ENCODE data around the gene STPG2. TPM values are rescaled to one million over a fixed set of nuclear protein-coding genes. Genes with fewer than 3 reads are reported as not detected.

Gene STPG2
- total and polyA plus RNA-seq, 2 experiments from 2014 or later = 0.32 TPM; not detected in 1

DNA sequence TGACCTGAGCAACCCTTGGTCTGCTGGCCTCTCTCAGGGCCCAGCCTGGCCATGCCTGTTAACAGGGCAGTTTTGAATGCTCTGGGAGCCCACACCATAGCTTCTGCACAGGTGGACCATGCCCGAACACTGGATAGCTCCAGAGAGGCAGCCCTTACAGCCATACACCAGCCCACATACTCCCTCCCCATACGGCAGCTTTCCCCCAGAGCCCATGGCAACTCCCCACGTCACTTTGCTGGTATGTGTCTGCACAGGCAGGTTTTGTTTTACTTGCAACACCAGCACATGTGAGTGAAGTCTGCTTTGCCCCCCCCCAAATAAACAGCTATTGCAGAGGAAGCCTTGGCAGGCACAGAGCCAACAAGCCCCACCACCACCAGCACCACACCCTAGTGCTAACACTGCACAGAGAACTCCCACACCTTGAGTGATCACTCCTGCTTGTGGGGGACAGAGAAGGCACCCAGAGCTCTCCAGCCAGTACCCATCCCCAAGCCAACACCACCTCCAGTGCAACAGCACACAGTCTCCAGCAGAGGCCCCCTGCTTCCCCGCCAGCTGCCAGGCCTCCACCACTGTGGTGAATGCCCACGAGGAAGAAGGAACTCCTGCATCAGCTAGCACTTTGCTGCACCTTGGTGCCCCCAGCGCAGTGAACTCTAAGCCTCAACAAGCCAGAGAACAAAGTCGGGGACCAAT lies 87.3 kb downstream of the STPG2 start:
- H3K27ac ChIP-seq = no peak overlapping the region
- no peaks in the 10 kb centered on the region for H3K9me3 ChIP-seq (ENCODE audit: low read depth)
- WGBS, 2 experiments (ENCODE audit: low coverage in 1 of 2, low lambda C conversion rate in 2 of 2, missing lambda C conversion rate in 2 of 2) = 13 to 20% methylated on average over 7 of the region's 7 CpGs
- no peaks in the 10 kb centered on the region for H3K9me2 ChIP-seq (ENCODE audit: insufficient read depth)
- DNase-seq = no peak
- H2AFZ ChIP-seq = no peak overlapping the region
- no peaks in the 10 kb centered on the region for H4K20me1 ChIP-seq (ENCODE audit: insufficient read depth)
- H3K4me3 ChIP-seq = no peak overlapping the region
- in situ Hi-C loops (cut with MboI) = no loop called here
- H3K36me3 ChIP-seq (ENCODE audit: low read depth) = no peaks in the 10 kb centered on the region
- TF ChIP-seq EZH2phosphoT487 (IDR thresholded peaks at IDR 0.05; ENCODE audit: insufficient read depth, low read depth) = no peak
- no peak for TF ChIP-seq EZH2 (IDR thresholded peaks at IDR 0.05; ENCODE audit: insufficient read depth, poor library complexity, severe bottlenecking)
- no peak overlapping the region for H3K4me2 ChIP-seq (ENCODE audit: unreplicated experiment)
- no peaks in the 10 kb centered on the region for H3K27me3 ChIP-seq (replicated peaks; ENCODE audit: insufficient read depth)
- no peak overlapping the region for H3K9ac ChIP-seq
- no peaks in the 10 kb centered on the region for H3K79me2 ChIP-seq (ENCODE audit: insufficient read depth)
- H3F3A ChIP-seq (ENCODE audit: insufficient read depth) = no peaks in the 10 kb centered on the region
- no peaks in the 10 kb centered on the region for H3K4me1 ChIP-seq (ENCODE audit: insufficient read depth)

- Histone ChIP-seq H3K27ac (no peak overlapping the region), H3K9me2 (ENCODE audit: insufficient read depth) (no peaks in the 10 kb centered on the region), H3K4me1 (ENCODE audit: insufficient read depth) (no peaks in the 10 kb centered on the region), H3K4me3 (no peak overlapping the region), H2AFZ (no peak overlapping the region), H3F3A (ENCODE audit: insufficient read depth) (no peaks in the 10 kb centered on the region), H3K79me2 (ENCODE audit: insufficient read depth) (no peaks in the 10 kb centered on the region), H3K9me3 (ENCODE audit: low read depth) (peaks cover 3% of the 10 kb centered on the region), H3K9ac (no peak overlapping the region), H4K20me1 (ENCODE audit: insufficient read depth) (no peaks in the 10 kb centered on the region), H3K36me3 (ENCODE audit: low read depth) (no peaks in the 10 kb centered on the region), H3K27me3 (replicated peaks; ENCODE audit: insufficient read depth) (no peaks in the 10 kb centered on the region), H3K4me2 (ENCODE audit: unreplicated experiment) (no peak overlapping the region)
- DNase-seq = no peak
- no peak for TF ChIP-seq EZH2phosphoT487 (IDR thresholded peaks at IDR 0.05; ENCODE audit: insufficient read depth, low read depth)
- no peak for TF ChIP-seq EZH2 (IDR thresholded peaks at IDR 0.05; ENCODE audit: insufficient read depth, poor library complexity, severe bottlenecking)
- in situ Hi-C loops (cut with MboI) = no loop called here
- WGBS, 2 experiments (ENCODE audit: low coverage in 1 of 2, low lambda C conversion rate in 2 of 2, missing lambda C conversion rate in 2 of 2) = 0 to 8% methylated on average over 1 of the region's 1 CpG
These were observed 96.6 kb downstream of the STPG2 start for GRCh38 chr4:98046665-98047064.

GRCh38 chr4:98030059-98030458 lies 113.2 kb downstream of the STPG2 start:
- in situ Hi-C loops (cut with MboI) = no loop called here
- whole genome bisulfite sequencing, 2 experiments (ENCODE audit: low coverage in 1 of 2, low lambda C conversion rate in 2 of 2, missing lambda C conversion rate in 2 of 2) = 6 to 11% methylated on average over 1 of the region's 1 CpG
- Histone ChIP-seq H3K9ac (no peak overlapping the region), H3K4me2 (ENCODE audit: unreplicated experiment) (no peak overlapping the region), H3K27me3 (replicated peaks; ENCODE audit: insufficient read depth) (no peaks in the 10 kb centered on the region), H3K27ac (no peak overlapping the region), H3K9me2 (ENCODE audit: insufficient read depth) (no peaks in the 10 kb centered on the region), H3K9me3 (ENCODE audit: low read depth) (no peaks in the 10 kb centered on the region), H3K4me3 (no peak overlapping the region), H3K79me2 (ENCODE audit: insufficient read depth) (no peaks in the 10 kb centered on the region), H3K4me1 (ENCODE audit: insufficient read depth) (no peaks in the 10 kb centered on the region), H3K36me3 (ENCODE audit: low read depth) (no peaks in the 10 kb centered on the region), H2AFZ (no peak overlapping the region), H3F3A (ENCODE audit: insufficient read depth) (no peaks in the 10 kb centered on the region), H4K20me1 (ENCODE audit: insufficient read depth) (no peaks in the 10 kb centered on the region)
- no peak for DNase-seq
- no peak for TF ChIP-seq EZH2phosphoT487 (IDR thresholded peaks at IDR 0.05; ENCODE audit: insufficient read depth, low read depth)

DNA sequence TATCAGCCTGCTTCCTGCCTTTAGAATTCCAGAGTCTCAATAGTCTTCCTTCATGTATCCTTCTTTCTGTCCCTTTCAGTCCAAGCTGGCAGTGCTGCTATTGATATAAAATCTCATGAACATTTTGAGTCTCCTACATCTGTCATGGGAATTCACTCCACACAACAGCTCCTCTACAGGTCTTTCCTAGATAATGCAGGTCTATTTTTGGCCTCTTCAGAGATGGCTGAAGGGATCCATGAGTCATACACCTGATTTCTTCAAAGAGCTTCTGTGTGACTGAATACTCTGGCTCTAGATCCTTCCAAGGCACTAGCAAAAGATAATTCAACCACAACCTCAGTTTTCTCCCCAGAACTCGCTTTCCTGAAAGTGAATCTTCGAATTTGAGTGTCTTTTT lies 115.4 kb downstream of the STPG2 start:
- Histone ChIP-seq H3K9me3 (ENCODE audit: low read depth) (no peaks in the 10 kb centered on the region), H3K4me3 (no peak overlapping the region), H3K36me3 (ENCODE audit: low read depth) (no peaks in the 10 kb centered on the region), H3K27ac (no peak overlapping the region), H2AFZ (no peak overlapping the region), H3K4me2 (ENCODE audit: unreplicated experiment) (no peak overlapping the region), H3K9me2 (ENCODE audit: insufficient read depth) (no peaks in the 10 kb centered on the region), H3K9ac (no peak overlapping the region), H3F3A (ENCODE audit: insufficient read depth) (no peaks in the 10 kb centered on the region), H4K20me1 (ENCODE audit: insufficient read depth) (no peaks in the 10 kb centered on the region), H3K4me1 (ENCODE audit: insufficient read depth) (no peaks in the 10 kb centered on the region), H3K79me2 (ENCODE audit: insufficient read depth) (no peaks in the 10 kb centered on the region), H3K27me3 (replicated peaks; ENCODE audit: insufficient read depth) (no peaks in the 10 kb centered on the region)
- no peak for TF ChIP-seq EZH2phosphoT487 (IDR thresholded peaks at IDR 0.05; ENCODE audit: insufficient read depth, low read depth)
- no peak for TF ChIP-seq EZH2 (IDR thresholded peaks at IDR 0.05; ENCODE audit: insufficient read depth, poor library complexity, severe bottlenecking)
- WGBS, 2 experiments (ENCODE audit: low coverage in 1 of 2, low lambda C conversion rate in 2 of 2, missing lambda C conversion rate in 2 of 2) = 0 to 3% methylated on average over 2 of the region's 2 CpGs
- DNase-seq = peak; percentile 22
- in situ Hi-C loops (cut with MboI) = no loop called here
